Measurements from ENCODE around the gene PLEKHA1. TPM values are rescaled to one million over a fixed set of nuclear protein-coding genes. Genes with fewer than 3 reads are reported as not detected.

Gene PLEKHA1
- total and polyA plus RNA-seq, 2 of the 13 experiments (the other 11 are each of a cell fraction or from before 2014, with no cell fraction given) = 32.2 to 53.3 TPM

- no peak for TF ChIP-seq CTCF (CRISPR knock-in tag; IDR thresholded peaks at IDR 0.05)
- no peak for TF ChIP-seq GLI4 (CRISPR knock-in tag; IDR thresholded peaks at IDR 0.05; ENCODE audit: borderline replicate concordance)
- no peak for TF ChIP-seq CENPT (CRISPR knock-in tag; IDR thresholded peaks at IDR 0.05; ENCODE audit: low read depth)
- no peak for TF ChIP-seq TEAD3 (CRISPR knock-in tag; optimal IDR thresholded peaks at IDR 0.05; ENCODE audit: borderline replicate concordance)
- TF ChIP-seq EP300 (IDR thresholded peaks at IDR 0.05; ENCODE audit: low read depth in 2 of 2, low read length in 2 of 2) = no peak
- TF ChIP-seq EP300 (CRISPR knock-in tag; IDR thresholded peaks at IDR 0.05; ENCODE audit: borderline replicate concordance) = no peak
- no peak for TF ChIP-seq ZNF83 (CRISPR knock-in tag; IDR thresholded peaks at IDR 0.05; ENCODE audit: borderline replicate concordance)
- no peak for TF ChIP-seq BHLHE40 (IDR thresholded peaks at IDR 0.05; ENCODE audit: low read length)
- no peak for TF ChIP-seq ZNF407 (CRISPR knock-in tag; IDR thresholded peaks at IDR 0.05; ENCODE audit: not compliant biosample characterization)
- no peak for TF ChIP-seq GLMP (CRISPR knock-in tag; IDR thresholded peaks at IDR 0.05; ENCODE audit: borderline replicate concordance)
- TF ChIP-seq IRX3 (CRISPR knock-in tag; IDR thresholded peaks at IDR 0.05; ENCODE audit: borderline replicate concordance, low read depth) = no peak
- no peak for TF ChIP-seq XRCC5 (optimal IDR thresholded peaks at IDR 0.05; ENCODE audit: low read length)
- no peak for TF ChIP-seq ZNF749 (CRISPR knock-in tag; IDR thresholded peaks at IDR 0.05; ENCODE audit: borderline replicate concordance)
Measured at GRCh38 chr10:122464586-122464985, 90.1 kb downstream of the PLEKHA1 start (continued).
